Adrenal gland (tissue), 5 donors: Measurements from ENCODE around the gene PEAK1.
"Not testable (repeated sequence)": the region's sequence is repeated elsewhere in the genome, so short reads cannot be mapped to it uniquely, and the experiment has no call there.

Experiments used
- POLR2A ChIP-seq, 2 donors: fragments of 450-650 bp; IDR thresholded peaks; one replicate each; pipeline ENCODE4 v1.6.1; 2017; ENCODE audit warnings: antibody characterized with exemption in 2 of 2, mild to moderate bottlenecking in 2 of 2, moderate library complexity in 1 of 2
- TF ChIP-seq, protein P1 (sequence below), 6 experiments: fragments of 450-650 bp in 4 of 6; fragments of 200-600 bp in 2 of 6; sonication (generic) in 1 of 6; IDR thresholded peaks; 1 replicate in 5 of 6; 2 replicates in 1 of 6; pipeline versions ENCODE4 v1.5.1 to v1.8.0; 2016 to 2021; ENCODE audit warnings: antibody characterized with exemption in 6 of 6, mild to moderate bottlenecking in 2 of 6, moderate library complexity in 1 of 6
- donor health status: DM: no; HTN: no; CAD: no.

DNA sequence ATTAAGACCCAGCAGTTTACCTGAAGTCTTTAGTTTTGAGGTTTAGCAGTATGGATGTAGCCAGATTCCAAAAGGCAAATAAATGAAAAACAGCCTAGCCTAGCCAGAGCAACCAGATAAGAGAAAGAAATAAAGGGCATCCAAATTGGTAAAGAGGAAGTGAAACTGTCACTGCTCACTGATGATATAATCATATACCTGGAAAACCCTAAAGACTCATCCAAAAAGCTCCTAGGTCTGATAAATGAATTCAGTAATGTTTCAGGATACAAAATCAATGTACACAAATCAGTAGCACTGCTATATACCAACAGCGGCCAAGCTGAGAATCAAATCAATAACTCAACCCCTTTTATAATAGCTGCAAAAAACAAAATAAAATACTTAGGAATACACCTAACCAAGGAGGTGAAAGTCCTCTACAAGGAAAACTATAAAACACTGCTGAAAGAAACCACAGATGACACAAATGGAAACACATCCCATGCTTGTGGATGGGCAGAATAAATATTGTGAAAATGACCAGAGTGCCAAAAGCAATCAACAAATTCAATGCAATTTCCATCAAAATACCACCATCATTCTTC lies 13.6 kb downstream of the PEAK1 start:
- TF ChIP-seq, protein P1, sequence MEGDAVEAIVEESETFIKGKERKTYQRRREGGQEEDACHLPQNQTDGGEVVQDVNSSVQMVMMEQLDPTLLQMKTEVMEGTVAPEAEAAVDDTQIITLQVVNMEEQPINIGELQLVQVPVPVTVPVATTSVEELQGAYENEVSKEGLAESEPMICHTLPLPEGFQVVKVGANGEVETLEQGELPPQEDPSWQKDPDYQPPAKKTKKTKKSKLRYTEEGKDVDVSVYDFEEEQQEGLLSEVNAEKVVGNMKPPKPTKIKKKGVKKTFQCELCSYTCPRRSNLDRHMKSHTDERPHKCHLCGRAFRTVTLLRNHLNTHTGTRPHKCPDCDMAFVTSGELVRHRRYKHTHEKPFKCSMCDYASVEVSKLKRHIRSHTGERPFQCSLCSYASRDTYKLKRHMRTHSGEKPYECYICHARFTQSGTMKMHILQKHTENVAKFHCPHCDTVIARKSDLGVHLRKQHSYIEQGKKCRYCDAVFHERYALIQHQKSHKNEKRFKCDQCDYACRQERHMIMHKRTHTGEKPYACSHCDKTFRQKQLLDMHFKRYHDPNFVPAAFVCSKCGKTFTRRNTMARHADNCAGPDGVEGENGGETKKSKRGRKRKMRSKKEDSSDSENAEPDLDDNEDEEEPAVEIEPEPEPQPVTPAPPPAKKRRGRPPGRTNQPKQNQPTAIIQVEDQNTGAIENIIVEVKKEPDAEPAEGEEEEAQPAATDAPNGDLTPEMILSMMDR (IDR thresholded peaks at IDR 0.05), result not testable (repeated sequence)
- not testable (repeated sequence) for TF ChIP-seq POLR2A (IDR thresholded peaks at IDR 0.05)
